Panc1 (cell line): ENCODE measurements around the gene NAT10.

Experiments used
- CTCF ChIP-seq: fragments of 450-650 bp; IDR thresholded peaks from 2 replicates; pipeline ENCODE4 v1.5.1; 2017; ENCODE audit warnings: mild to moderate bottlenecking
- SIN3A ChIP-seq: IDR thresholded peaks from 2 replicates; pipeline ENCODE4 v1.6.1; 2012; ENCODE audit warnings: low read depth, mild to moderate bottlenecking, low read length, moderate library complexity, borderline replicate concordance; ENCODE audit not compliant: insufficient read depth

- no peak for TF ChIP-seq CTCF
- TF ChIP-seq SIN3A: no peak
Observed at GRCh38 chr11:34128824-34129223, 23.4 kb downstream of the NAT10 start.
